H1 (cell line): ENCODE measurements around the gene VPS26A. TPM values are rescaled to one million over a fixed set of nuclear protein-coding genes. Genes with fewer than 3 reads are reported as not detected.

Source experiments
- CTCF ChIA-PET: fragments of 300-600 bp; sonication (Branson Sonifier 250); formaldehyde crosslinking; loops from one replicate; lab custom pipeline; 2021; ENCODE audit not compliant: partially characterized antibody; lab: Charles Lee
- POLR2A ChIA-PET: fragments of 300-600 bp; sonication (Branson Sonifier 250); formaldehyde crosslinking; loops from one replicate; lab custom pipeline; 2021; ENCODE audit warnings: inconsistent platforms; ENCODE audit not compliant: partially characterized antibody; lab: Charles Lee
- DNase-seq, 2 experiments: peaks; one replicate each; pipeline versions ENCODE4 v3.0.0 to v3.0.0-alpha.2; 2010 to 2022; ENCODE audit warnings: low spot score in 2 of 2, low read depth in 1 of 2, mixed read lengths in 1 of 2
- FAIRE-seq: peaks from 2 replicates; lab custom pipeline; 2011; peaks lifted over from hg19 to GRCh38; lab: Jason Lieb, UNC
- H2AFZ ChIP-seq: 2 replicates; pipeline ENCODE4 v1.8.1; 2012; ENCODE audit warnings: low read length, inconsistent platforms
- H2AK5ac ChIP-seq: 2 replicates; pipeline ENCODE4 v1.6.1; 2013; ENCODE audit warnings: low read depth, low read length
- H2BK120ac ChIP-seq: replicated peaks from 2 replicates; pipeline ENCODE3; 2013; ENCODE audit warnings: low read depth, low read length, inconsistent platforms
- H2BK12ac ChIP-seq: 2 replicates; pipeline ENCODE4 v1.6.1; 2013; ENCODE audit warnings: low read depth, low read length
- H2BK15ac ChIP-seq: 2 replicates; pipeline ENCODE4 v1.6.1; 2013; ENCODE audit warnings: low read length
- H2BK20ac ChIP-seq: 2 replicates; pipeline ENCODE4 v1.6.1; 2013; ENCODE audit warnings: low read length
- H2BK5ac ChIP-seq: 2 replicates; pipeline ENCODE4 v1.6.1; 2013; ENCODE audit warnings: low read depth, low read length
- H3K14ac ChIP-seq: 2 replicates; pipeline ENCODE4 v1.6.1; 2013; ENCODE audit warnings: inconsistent platforms; ENCODE audit not compliant: insufficient read length
- H3K18ac ChIP-seq: 2 replicates; pipeline ENCODE4 v1.6.1; 2013; ENCODE audit warnings: low read length; ENCODE audit errors: extremely low read depth
- H3K23ac ChIP-seq: 2 replicates; pipeline ENCODE4 v1.6.1; 2013; ENCODE audit warnings: inconsistent platforms; ENCODE audit not compliant: insufficient read length
- H3K23me2 ChIP-seq: 2 replicates; pipeline ENCODE4 v1.6.1; 2013; ENCODE audit warnings: low read depth, low read length
- H3K27ac ChIP-seq: 2 replicates; pipeline ENCODE4 v1.6.1; 2011; ENCODE audit warnings: low read depth, low read length, inconsistent platforms
- H3K27me3 ChIP-seq, 4 experiments: replicated peaks in 1 of 4; 1 replicate in 1 of 4; 2 replicates in 3 of 4; pipeline versions ENCODE4 v1.6.1 to v1.8.1; 2011 to 2013; ENCODE audit warnings: low read length in 3 of 4, mild to moderate bottlenecking in 3 of 4, inconsistent platforms in 2 of 4, mixed read lengths in 2 of 4, moderate library complexity in 1 of 4; ENCODE audit not compliant: control insufficient read depth in 3 of 4, insufficient read depth in 3 of 4; ENCODE audit errors: extremely low read depth in 1 of 4
- H3K36me3 ChIP-seq, 4 experiments: 2 replicates each; pipeline versions ENCODE4 v1.6.1 to v1.8.1; 2011 to 2013; ENCODE audit warnings: mild to moderate bottlenecking in 4 of 4, low read length in 3 of 4, moderate library complexity in 2 of 4, control low read depth in 1 of 4, inconsistent platforms in 1 of 4; ENCODE audit not compliant: insufficient read depth in 4 of 4, control insufficient read depth in 2 of 4
- H3K4ac ChIP-seq: replicated peaks from 2 replicates; pipeline ENCODE3; 2013; ENCODE audit warnings: low read length, low read depth, mixed read lengths, inconsistent platforms; ENCODE audit not compliant: insufficient read length
- H3K4me1 ChIP-seq, 4 experiments: replicated peaks in 1 of 4; 1 replicate in 1 of 4; 2 replicates in 3 of 4; pipeline versions ENCODE4 v1.6.1 to v1.8.1; 2011 to 2013; ENCODE audit warnings: low read length in 3 of 4, inconsistent platforms in 2 of 4, mixed read lengths in 1 of 4; ENCODE audit not compliant: insufficient read depth in 4 of 4, control insufficient read depth in 3 of 4
- H3K4me2 ChIP-seq, 2 experiments: 2 replicates each; pipeline versions ENCODE4 v1.6.1 to v1.8.1; 2011 to 2013; ENCODE audit warnings: low read depth in 2 of 2, low read length in 2 of 2, control low read depth in 1 of 2, inconsistent platforms in 1 of 2, mild to moderate bottlenecking in 1 of 2; ENCODE audit not compliant: insufficient read depth in 1 of 2
- H3K4me3 ChIP-seq, 4 experiments: fragments of 200-600, 300-600 bp in 1 of 4; sonication (generic), shearing (Covaris generic), sonication (Bioruptor Twin) in 1 of 4; 2 replicates each; pipeline versions ENCODE4 v1.5.1 to v1.8.1; 2011 to 2016; ENCODE audit warnings: low read length in 4 of 4, low read depth in 3 of 4, control low read depth in 2 of 4, inconsistent platforms in 2 of 4, mild to moderate bottlenecking in 2 of 4, mixed read lengths in 1 of 4, moderate library complexity in 1 of 4; ENCODE audit not compliant: insufficient read depth in 2 of 4; ENCODE audit errors: extremely low read depth in 1 of 4
- H3K56ac ChIP-seq: replicated peaks from 2 replicates; pipeline ENCODE3; 2013; ENCODE audit warnings: low read depth, mild to moderate bottlenecking, mixed read lengths, low read length, inconsistent platforms; ENCODE audit not compliant: insufficient read length
- H3K79me1 ChIP-seq: 2 replicates; pipeline ENCODE4 v1.6.1; 2013; ENCODE audit warnings: low read depth, low read length, control low read depth
- H3K79me2 ChIP-seq, 2 experiments: 2 replicates each; pipeline versions ENCODE4 v1.6.1 to v1.8.1; 2012 to 2013; ENCODE audit warnings: low read length in 2 of 2, mild to moderate bottlenecking in 2 of 2, inconsistent platforms in 1 of 2; ENCODE audit not compliant: insufficient read depth in 2 of 2, control insufficient read depth in 1 of 2
- H3K9ac ChIP-seq, 4 experiments: replicated peaks in 1 of 4; 1 replicate in 1 of 4; 2 replicates in 3 of 4; pipeline versions ENCODE4 v1.6.1 to v1.8.1; 2011 to 2013; ENCODE audit warnings: low read depth in 3 of 4, low read length in 3 of 4, control low read depth in 2 of 4, mild to moderate bottlenecking in 2 of 4, moderate library complexity in 2 of 4, inconsistent platforms in 1 of 4; ENCODE audit errors: extremely low read depth in 1 of 4
- H3K9me3 ChIP-seq, 2 experiments: 2 replicates each; pipeline versions ENCODE4 v1.6.1 to v1.8.1; 2012 to 2013; ENCODE audit warnings: mild to moderate bottlenecking in 2 of 2, moderate library complexity in 2 of 2, control low read depth in 1 of 2, inconsistent platforms in 1 of 2, low read depth in 1 of 2, low read length in 1 of 2, mixed read lengths in 1 of 2; ENCODE audit not compliant: insufficient read depth in 2 of 2
- H4K20me1 ChIP-seq, 2 experiments: replicated peaks in 1 of 2; 2 replicates each; pipeline versions ENCODE3 to v1.8.1; 2011 to 2013; ENCODE audit warnings: inconsistent platforms in 2 of 2, low read length in 2 of 2, mild to moderate bottlenecking in 1 of 2; ENCODE audit not compliant: insufficient read depth in 2 of 2, control insufficient read depth in 1 of 2
- H4K5ac ChIP-seq: 2 replicates; pipeline ENCODE4 v1.6.1; 2013; ENCODE audit warnings: low read length, low read depth, mixed read lengths, inconsistent platforms; ENCODE audit not compliant: insufficient read length
- H4K8ac ChIP-seq: 2 replicates; pipeline ENCODE4 v1.8.0; 2013; ENCODE audit warnings: mild to moderate bottlenecking, moderate library complexity, low read length, inconsistent platforms; ENCODE audit not compliant: insufficient read depth; ENCODE audit errors: extremely low read depth
- H4K91ac ChIP-seq: replicated peaks from 2 replicates; pipeline ENCODE3; 2013; ENCODE audit warnings: low read length, mixed read lengths, inconsistent platforms; ENCODE audit not compliant: insufficient read length
- HDAC2 ChIP-seq, 2 experiments: fragments of 300-600 bp in 1 of 2; sonication (generic) in 1 of 2; IDR thresholded peaks; 2 replicates each; pipeline ENCODE4 v1.6.1; 2011 to 2012; ENCODE audit warnings: low read depth in 2 of 2, low read length in 2 of 2, mild to moderate bottlenecking in 2 of 2, moderate library complexity in 2 of 2, borderline replicate concordance in 1 of 2, inconsistent platforms in 1 of 2
- SP2 ChIP-seq: IDR thresholded peaks from 2 replicates; pipeline ENCODE4 v1.6.1; 2012; ENCODE audit warnings: mild to moderate bottlenecking, low read length, inconsistent platforms
- WGBS, 2 experiments: shearing (Covaris generic) in 1 of 2; methylation state at CpG; one replicate each; pipeline versions ENCODE4 v1.1.6 to v1.1.7; 2013 to 2015; ENCODE audit warnings: low lambda C conversion rate in 2 of 2, mixed read lengths in 2 of 2, inconsistent platforms in 1 of 2, low coverage in 1 of 2, missing lambda C conversion rate in 1 of 2; ENCODE audit not compliant: insufficient replicate concordance in 2 of 2, insufficient coverage in 1 of 2, insufficient read length in 1 of 2; ENCODE audit errors: extremely low coverage in 1 of 2, missing lambda C conversion rate in 1 of 2; 5-methylcytosine and 5-hydroxymethylcytosine counted together
- polyA plus RNA-seq, 7 experiments: library from polyadenylated mRNA; depleted of rRNA in 3 of 7; stranded (reverse) in 5 of 7; unstranded in 2 of 7; fragments of >200 nt in 5 of 7; fragments of 200-250 nt in 2 of 7; gene quantifications; 1 replicate in 5 of 7; 2 replicates in 1 of 7; 4 replicates in 1 of 7; pipeline versions ENCODE4 v1.2.1 to v1.2.3, GENCODE V29; 2011 to 2013; ENCODE audit warnings: missing spikeins in 2 of 7, mixed read lengths in 2 of 7
- total RNA-seq: library from RNA; stranded (reverse); fragmentation: NEBNext Ultra II Directional; extraction: Animal tissue kit (Norgen Biotek cat#: 25700); gene quantifications from 2 replicates; pipeline ENCODE4 v1.2.1, GENCODE V29; 2021

The VPS26A gene
- total and polyA plus RNA-seq, 2 of the 8 experiments (the other 6 are each of a cell fraction or from before 2014, with no cell fraction given), result 10.7 to 44.8 TPM

DNA sequence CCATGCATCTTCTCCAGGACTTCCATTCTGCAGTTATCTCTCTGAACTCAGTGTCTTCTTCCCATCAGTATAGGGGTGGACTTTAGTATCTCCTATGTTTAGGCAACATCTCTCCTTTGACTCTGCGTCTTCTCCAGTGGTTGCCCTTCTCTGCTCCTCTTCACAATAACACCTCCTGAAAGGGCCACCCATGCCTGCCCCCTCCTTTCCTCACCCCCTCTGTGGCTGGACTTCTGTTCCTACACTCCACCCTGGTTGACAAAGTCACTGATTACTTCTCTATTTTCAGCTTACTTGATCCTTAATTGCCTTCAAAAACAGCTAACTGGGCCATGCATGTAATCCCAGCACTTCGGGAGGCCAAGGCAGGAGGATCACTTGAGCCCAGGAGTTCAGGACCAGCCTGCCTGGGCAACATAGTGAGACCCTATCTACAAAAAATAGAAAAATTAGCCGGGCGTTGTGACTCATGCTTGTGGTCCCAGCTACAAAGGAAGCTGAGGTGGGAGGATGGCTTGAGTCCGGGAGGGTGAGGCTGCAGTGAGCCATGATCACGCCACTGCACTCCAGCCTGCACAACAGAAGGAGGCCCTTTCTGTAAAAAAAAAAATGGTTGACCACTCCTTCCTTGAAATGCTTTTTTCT, 22.4 kb upstream of the VPS26A start:
- Histone ChIP-seq H2BK5ac (no peak overlapping the region), H3K18ac (no peak overlapping the region), H3K4ac (no peak overlapping the region), H3K23me2 (no peaks in the 10 kb centered on the region), H3K4me3 (no peak overlapping the region), H2AFZ (no peak overlapping the region), H3K36me3 (no peaks in the 10 kb centered on the region), H2BK15ac (no peak overlapping the region), H3K79me2 (no peaks in the 10 kb centered on the region), H4K20me1 (no peaks in the 10 kb centered on the region), H3K9me3 (no peaks in the 10 kb centered on the region), H3K9ac (no peak overlapping the region), H3K14ac (no peak overlapping the region), H2BK20ac (no peak overlapping the region), H3K56ac (no peak overlapping the region), H4K8ac (no peak overlapping the region), H3K4me1 (peaks cover 0 to 2% (median 0%) of the 10 kb centered on the region in 4 experiments; a peak in 1 of 7 replicates), H2AK5ac (no peak overlapping the region), H3K23ac (no peak overlapping the region), H4K5ac (no peak overlapping the region), H2BK12ac (no peak overlapping the region), H3K27me3 (no peaks in the 10 kb centered on the region), H4K91ac (no peak overlapping the region), H3K4me2 (no peak overlapping the region; a peak in 1 of 4 replicates), H3K79me1 (no peaks in the 10 kb centered on the region), H3K27ac (no peak overlapping the region), H2BK120ac (no peak overlapping the region)
- CTCF ChIA-PET, result interaction anchor here (0.6 to 2.5 kb wide), 5 partner anchors 9 to 88 kb away, joined by 3 to 5 read pairs (median 3); no protein-coding TSS in a partner anchor
- DNase-seq, result no peak
- WGBS, 2 experiments, result 92% methylated on average over 6 of the region's 6 CpGs; no CpG with 5 or more reads in 1 of the 2 experiments
- no peak for FAIRE-seq
- POLR2A ChIA-PET, result interaction anchor here (0.7 kb wide), 1 partner anchor 153 kb away, joined by 3 read pairs; no protein-coding TSS in a partner anchor
- TF ChIP-seq SP2 (no peak), HDAC2 (IDR thresholded peaks at IDR 0.05; ENCODE audit: borderline replicate concordance in 1 of 2, low read depth in 2 of 2, low read length in 2 of 2) (no peak)
